ENCODE measurements around the gene IGF2BP3.
A peak's percentile ranks its signal among the peaks of the same experiment; 100 is the strongest.

Gene IGF2BP3

DNA sequence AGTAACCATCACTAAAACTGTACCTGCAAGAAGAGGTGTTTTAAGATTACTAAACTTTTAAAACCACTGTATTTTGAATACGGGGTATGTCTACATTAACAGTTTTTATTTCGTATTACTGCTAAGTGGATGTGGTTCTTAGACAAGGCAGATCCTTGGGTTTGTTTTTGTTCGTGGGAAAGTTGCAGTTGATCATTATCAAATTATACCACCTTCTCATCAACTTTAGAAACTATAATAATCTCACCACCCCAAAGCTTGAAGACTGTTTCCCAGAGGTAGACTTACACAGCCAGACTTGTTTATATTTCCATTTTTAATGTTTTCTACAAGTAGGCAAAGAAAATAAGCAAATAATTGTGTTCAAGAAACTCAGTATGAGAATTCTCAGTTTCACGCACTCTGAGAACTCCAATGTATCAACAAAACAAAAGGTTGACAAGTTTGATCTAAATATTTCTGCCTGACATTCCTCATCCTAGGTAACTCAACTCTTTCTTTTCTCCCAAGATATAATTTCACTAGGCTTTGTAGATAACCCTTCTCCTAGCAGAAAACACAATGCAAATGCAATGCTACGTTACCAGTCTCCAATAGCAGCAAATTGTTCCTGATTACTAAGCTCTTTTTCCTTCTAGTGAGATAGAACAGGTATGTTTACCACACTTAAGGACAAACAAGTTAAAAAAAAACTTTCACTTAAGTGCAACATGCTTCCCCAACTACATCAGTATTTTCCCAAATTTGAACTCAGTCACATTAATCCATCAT lies 36.0 kb downstream of the IGF2BP3 start:
- Histone ChIP-seq H3K4me3 (ENCODE audit: low read depth, low read length) (no peak overlapping the region), H3K27ac (ENCODE audit: extremely low read depth, low read depth, low read length) (no peak overlapping the region), H3K36me3 (ENCODE audit: control insufficient read depth in 2 of 2, insufficient read depth in 1 of 2, low read length in 2 of 2) (peaks cover 0 to 4% of the 10 kb centered on the region in 2 experiments; a peak in 1 of 3 replicates), H3K9me3 (ENCODE audit: control insufficient read depth, insufficient read depth, low read depth, low read length) (no peaks in the 10 kb centered on the region), H3K4me1 (ENCODE audit: control insufficient read depth, insufficient read depth, low read length) (peaks cover 23% of the 10 kb centered on the region)
- POLR2A ChIA-PET = no interaction called here
- CTCF ChIA-PET = interaction anchor here (0.6 to 0.9 kb wide), 2 partner anchors 21 to 245 kb away, joined by 3 read pairs; partner anchors contain the start of gene FAM221A
- peak; percentile 55; the same call in 1 of the 2 replicates for TF ChIP-seq PRDM6 (tag by site-specific recombination; IDR thresholded peaks at IDR 0.05)
- TF ChIP-seq ZNF2 (tag by site-specific recombination; IDR thresholded peaks at IDR 0.05) = no peak
- TF ChIP-seq AEBP2 (tag by site-specific recombination; IDR thresholded peaks at IDR 0.05; ENCODE audit: borderline replicate concordance) = no peak
- TF ChIP-seq ZSCAN18 (tag by site-specific recombination; IDR thresholded peaks at IDR 0.05) = no peak
- no peak for TF ChIP-seq ZNF350 (tag by site-specific recombination; IDR thresholded peaks at IDR 0.05)
- TF ChIP-seq, protein P1, sequence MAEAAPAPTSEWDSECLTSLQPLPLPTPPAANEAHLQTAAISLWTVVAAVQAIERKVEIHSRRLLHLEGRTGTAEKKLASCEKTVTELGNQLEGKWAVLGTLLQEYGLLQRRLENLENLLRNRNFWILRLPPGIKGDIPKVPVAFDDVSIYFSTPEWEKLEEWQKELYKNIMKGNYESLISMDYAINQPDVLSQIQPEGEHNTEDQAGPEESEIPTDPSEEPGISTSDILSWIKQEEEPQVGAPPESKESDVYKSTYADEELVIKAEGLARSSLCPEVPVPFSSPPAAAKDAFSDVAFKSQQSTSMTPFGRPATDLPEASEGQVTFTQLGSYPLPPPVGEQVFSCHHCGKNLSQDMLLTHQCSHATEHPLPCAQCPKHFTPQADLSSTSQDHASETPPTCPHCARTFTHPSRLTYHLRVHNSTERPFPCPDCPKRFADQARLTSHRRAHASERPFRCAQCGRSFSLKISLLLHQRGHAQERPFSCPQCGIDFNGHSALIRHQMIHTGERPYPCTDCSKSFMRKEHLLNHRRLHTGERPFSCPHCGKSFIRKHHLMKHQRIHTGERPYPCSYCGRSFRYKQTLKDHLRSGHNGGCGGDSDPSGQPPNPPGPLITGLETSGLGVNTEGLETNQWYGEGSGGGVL (tag by site-specific recombination; IDR thresholded peaks at IDR 0.05) = no peak
- TF ChIP-seq BCL11B (tag by site-specific recombination; IDR thresholded peaks at IDR 0.05; ENCODE audit: low read depth) = no peak
- TF ChIP-seq HIC1 (tag by site-specific recombination; IDR thresholded peaks at IDR 0.05) = no peak
- TF ChIP-seq ZNF10 (tag by site-specific recombination; IDR thresholded peaks at IDR 0.05) = no peak
- TF ChIP-seq PRDM1 (tag by site-specific recombination; IDR thresholded peaks at IDR 0.05) = peak; percentile 7; the same call in 1 of the 2 replicates
- no peak for TF ChIP-seq IKZF3 (tag by site-specific recombination; IDR thresholded peaks at IDR 0.05)
- TF ChIP-seq ZNF16 (tag by site-specific recombination; IDR thresholded peaks at IDR 0.05; ENCODE audit: low read depth) = no peak
- no peak for TF ChIP-seq ZNF555 (tag by site-specific recombination; conservative IDR thresholded peaks at IDR 0.05)
- TF ChIP-seq ZNF132 (tag by site-specific recombination; IDR thresholded peaks at IDR 0.05; ENCODE audit: borderline replicate concordance) = no peak
- TF ChIP-seq ZNF274 (IDR thresholded peaks at IDR 0.05; ENCODE audit: low read length) = no peak
- no peak for TF ChIP-seq ZNF274 (tag by site-specific recombination; IDR thresholded peaks at IDR 0.05; ENCODE audit: borderline replicate concordance)

Measured in HEK293 (cell line).